WTC11 (cell line): ENCODE measurements around the gene SHROOM3. TPM values are rescaled to one million over a fixed set of nuclear protein-coding genes. Genes with fewer than 3 reads are reported as not detected.
A peak's percentile ranks its signal among the peaks of the same experiment; 100 is the strongest.

ENCODE experiments used
- ATAC-seq: fragments of 200-7000 bp; cut with Tn5 transposase; 2 replicates; pipeline ENCODE4 v1.10.0; 2021; ENCODE audit warnings: mild to moderate bottlenecking, moderate library complexity
- CTCF ChIA-PET: fragments of 300-600 bp; sonication (Branson Sonifier 250); formaldehyde crosslinking; loops from one replicate; lab custom pipeline; 2021; ENCODE audit warnings: antibody characterized with exemption; lab: Charles Lee
- POLR2A ChIA-PET: fragments of 350-600 bp; sonication (Branson Sonifier 250); formaldehyde crosslinking; loops from one replicate; lab custom pipeline; 2021; ENCODE audit warnings: antibody characterized with exemption; lab: Charles Lee
- DNase-seq: peaks from one replicate; pipeline ENCODE4 v3.0.0; 2021; ENCODE audit warnings: low spot score
- H3K27ac Mint-ChIP-seq: 2 replicates; pipeline ENCODE4 v1.8.0; 2021; ENCODE audit warnings: mixed read lengths
- H3K27me3 Mint-ChIP-seq: 2 replicates; pipeline ENCODE4 v1.8.0; 2021; ENCODE audit warnings: low read depth, mild to moderate bottlenecking, moderate library complexity, mixed read lengths
- H3K36me3 Mint-ChIP-seq: 2 replicates; pipeline ENCODE4 v1.8.0; 2021; ENCODE audit warnings: mixed read lengths
- H3K4me1 Mint-ChIP-seq: 2 replicates; pipeline ENCODE4 v1.8.0; 2022; ENCODE audit warnings: mixed read lengths
- H3K4me3 Mint-ChIP-seq: 2 replicates; pipeline ENCODE4 v1.8.0; 2021; ENCODE audit warnings: mild to moderate bottlenecking, moderate library complexity, mixed read lengths
- H3K9me3 Mint-ChIP-seq: 2 replicates; pipeline ENCODE4 v1.8.0; 2021; ENCODE audit warnings: mixed read lengths
- ETV6 ChIP-seq: sonication (generic); formaldehyde crosslinking; IDR thresholded peaks from 2 replicates; pipeline ENCODE4 v1.8.1; 2022; ENCODE audit warnings: mild to moderate bottlenecking, missing genetic modification reagents
- HMGXB4 ChIP-seq: sonication (generic); formaldehyde crosslinking; IDR thresholded peaks from 2 replicates; pipeline ENCODE4 v1.8.1; 2023; ENCODE audit warnings: mild to moderate bottlenecking, moderate library complexity, missing genetic modification reagents
- IRF1 ChIP-seq: sonication (generic); formaldehyde crosslinking; IDR thresholded peaks from 2 replicates; pipeline ENCODE4 v1.8.0; 2023; ENCODE audit warnings: missing genetic modification reagents
- JAZF1 ChIP-seq: fragments of 250-450 bp; sonication (Bioruptor Pico); IDR thresholded peaks from 2 replicates; pipeline ENCODE4 v1.9.0; 2021; ENCODE audit warnings: moderate library complexity, mild to moderate bottlenecking, inconsistent platforms
- NFYB ChIP-seq: sonication (generic); formaldehyde crosslinking; conservative IDR thresholded peaks from 2 replicates; pipeline ENCODE4 v1.8.0; 2022; ENCODE audit warnings: low read depth, missing genetic modification reagents
- NR2C2 ChIP-seq: sonication (generic); formaldehyde crosslinking; IDR thresholded peaks from 2 replicates; pipeline ENCODE4 v1.8.0; 2022; ENCODE audit warnings: mild to moderate bottlenecking, missing genetic modification reagents
- USF2 ChIP-seq: sonication (generic); formaldehyde crosslinking; IDR thresholded peaks from 2 replicates; pipeline ENCODE4 v1.8.1; 2023; ENCODE audit warnings: mild to moderate bottlenecking, missing genetic modification reagents, moderate library complexity
- ZNF416 ChIP-seq: fragments of 250-450 bp; sonication (Bioruptor Pico); IDR thresholded peaks from 2 replicates; pipeline ENCODE4 v1.9.0; 2021; ENCODE audit warnings: mild to moderate bottlenecking, inconsistent platforms
- ZNF512 ChIP-seq: sonication (generic); formaldehyde crosslinking; IDR thresholded peaks from 2 replicates; pipeline ENCODE4 v1.8.1; 2022; ENCODE audit warnings: missing genetic modification reagents, borderline replicate concordance
- ZNF671 ChIP-seq: fragments of 250-450 bp; sonication (Bioruptor Pico); IDR thresholded peaks from 2 replicates; pipeline ENCODE4 v1.8.0; 2021; ENCODE audit warnings: mild to moderate bottlenecking
- total RNA-seq: library from RNA; stranded (reverse); gene quantifications from 3 replicates; pipeline ENCODE4 v1.2.3, GENCODE V29; 2021
- TF ChIP-seq, protein P1 (sequence below): fragments of 200-600 bp; IDR thresholded peaks from 2 replicates; pipeline ENCODE4 v1.8.0; 2022; ENCODE audit warnings: antibody characterized with exemption

The SHROOM3 gene
- total RNA-seq, 1 experiment from 2014 or later, result 71.9 TPM

DNA sequence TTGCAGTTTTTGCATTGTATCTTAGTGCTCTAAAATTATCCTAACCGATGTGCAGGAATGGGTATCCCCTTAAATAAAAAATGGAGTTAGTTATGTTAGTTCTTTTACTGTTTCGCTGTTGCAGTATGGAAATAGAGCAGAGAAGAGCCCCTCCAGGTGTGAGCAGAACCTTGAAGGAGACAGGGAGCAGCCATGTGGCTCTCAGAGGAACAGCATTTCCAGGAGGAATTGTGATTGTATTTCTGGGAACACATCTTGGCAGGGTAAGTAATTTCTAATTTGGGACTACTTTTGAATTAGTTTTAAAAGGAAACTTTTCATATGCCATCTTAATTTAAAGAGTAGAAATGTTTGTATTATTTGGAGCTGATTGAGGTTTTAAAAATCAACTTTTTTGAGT, 8.8 kb upstream of the SHROOM3 start (continued):
- no peak for TF ChIP-seq HMGXB4
- no peak for TF ChIP-seq ZNF671

- Mint-ChIP-seq H3K27ac (no peak overlapping the region), H3K4me3 (no peak overlapping the region), H3K36me3 (no peaks in the 10 kb centered on the region)
- POLR2A ChIA-PET, result interaction anchor here (0.9 kb wide), 1 partner anchor 156 kb away, joined by 3 read pairs; no protein-coding TSS in a partner anchor
- TF ChIP-seq NR2C2 (no peak), ZNF512 (CRISPR knock-in tag) (no peak)
- TF ChIP-seq, all 79 proteins: peak for 0
- no peak for ATAC-seq
- DNase-seq, result no peak
- H3K4me1 Mint-ChIP-seq, result peaks cover 32% of the 10 kb centered on the region
- no peaks in the 10 kb centered on the region for H3K27me3 Mint-ChIP-seq
- CTCF ChIA-PET, result interaction anchor here (0.6 to 7.8 kb wide), 4 partner anchors 11 to 192 kb away, joined by 3 to 179 read pairs (median 6); no protein-coding TSS in a partner anchor
- H3K9me3 Mint-ChIP-seq, result no peaks in the 10 kb centered on the region
Measured at GRCh38 chr4:76429636-76430035, 5.4 kb upstream of the SHROOM3 start.

- ChIA-PET CTCF (interaction anchor here (0.7 to 7.8 kb wide), 13 partner anchors 10 to 327 kb away, joined by 3 to 179 read pairs (median 4); no protein-coding TSS in a partner anchor), POLR2A (interaction anchor here (0.7 to 0.9 kb wide), 2 partner anchors 155 to 327 kb away, joined by 3 read pairs; no protein-coding TSS in a partner anchor)
- Mint-ChIP-seq H3K27me3 (no peaks in the 10 kb centered on the region), H3K36me3 (no peaks in the 10 kb centered on the region), H3K27ac (peak overlapping the region; percentile 4; the same call in 1 of the 2 replicates), H3K4me1 (peaks cover 43% of the 10 kb centered on the region), H3K9me3 (no peaks in the 10 kb centered on the region), H3K4me3 (no peak overlapping the region)
- DNase-seq (no peak), ATAC-seq (peak; percentile 37)
- TF ChIP-seq IRF1 (CRISPR knock-in tag), result no peak
- TF ChIP-seq, protein P1, sequence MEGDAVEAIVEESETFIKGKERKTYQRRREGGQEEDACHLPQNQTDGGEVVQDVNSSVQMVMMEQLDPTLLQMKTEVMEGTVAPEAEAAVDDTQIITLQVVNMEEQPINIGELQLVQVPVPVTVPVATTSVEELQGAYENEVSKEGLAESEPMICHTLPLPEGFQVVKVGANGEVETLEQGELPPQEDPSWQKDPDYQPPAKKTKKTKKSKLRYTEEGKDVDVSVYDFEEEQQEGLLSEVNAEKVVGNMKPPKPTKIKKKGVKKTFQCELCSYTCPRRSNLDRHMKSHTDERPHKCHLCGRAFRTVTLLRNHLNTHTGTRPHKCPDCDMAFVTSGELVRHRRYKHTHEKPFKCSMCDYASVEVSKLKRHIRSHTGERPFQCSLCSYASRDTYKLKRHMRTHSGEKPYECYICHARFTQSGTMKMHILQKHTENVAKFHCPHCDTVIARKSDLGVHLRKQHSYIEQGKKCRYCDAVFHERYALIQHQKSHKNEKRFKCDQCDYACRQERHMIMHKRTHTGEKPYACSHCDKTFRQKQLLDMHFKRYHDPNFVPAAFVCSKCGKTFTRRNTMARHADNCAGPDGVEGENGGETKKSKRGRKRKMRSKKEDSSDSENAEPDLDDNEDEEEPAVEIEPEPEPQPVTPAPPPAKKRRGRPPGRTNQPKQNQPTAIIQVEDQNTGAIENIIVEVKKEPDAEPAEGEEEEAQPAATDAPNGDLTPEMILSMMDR, result peak; percentile 40; the same call in 1 of the 2 replicates
- TF ChIP-seq USF2 (CRISPR knock-in tag), result no peak
Measured at GRCh38 chr4:76430519-76431388, 4.3 kb upstream of the SHROOM3 start.

- peaks cover 15% of the 10 kb centered on the region for H3K9me3 Mint-ChIP-seq
- ATAC-seq (peak; percentile 75), DNase-seq (no peak)
- H3K4me3 Mint-ChIP-seq, result peak overlapping the region; percentile 78
- H3K27ac Mint-ChIP-seq, result peak overlapping the region; percentile 97
- H3K4me1 Mint-ChIP-seq, result peaks cover 53% of the 10 kb centered on the region
- ChIA-PET POLR2A (interaction anchor here (0.6 kb wide), 1 partner anchor 513 kb away, joined by 4 read pairs; no protein-coding TSS in a partner anchor), CTCF (interaction anchor here (0.5 to 7.8 kb wide), 16 partner anchors 8 to 768 kb away, joined by 3 to 179 read pairs (median 4); no protein-coding TSS in a partner anchor)
- H3K36me3 Mint-ChIP-seq, result peaks cover 11% of the 10 kb centered on the region
- TF ChIP-seq NFYB (no peak), ZNF416 (CRISPR knock-in tag) (no peak), JAZF1 (CRISPR knock-in tag) (no peak), ETV6 (no peak), NR2C2 (no peak)
- no peaks in the 10 kb centered on the region for H3K27me3 Mint-ChIP-seq
Measured at GRCh38 chr4:76435528-76436319, 695 bp downstream of the SHROOM3 start.
